HCT116 (cell line): ENCODE data around the gene TERF2IP. TPM values are rescaled to one million over a fixed set of nuclear protein-coding genes. Genes with fewer than 3 reads are reported as not detected.

Experiments
- ATAC-seq: fragments of 200-7000 bp; cut with Tn5 transposase; 2 replicates; pipeline ENCODE4 v1.9.1; 2020; ENCODE audit warnings: mild to moderate bottlenecking, moderate library complexity
- BruUV-seq: library from RNA; stranded (reverse); fragments of 400-500 nt; replicated peaks from 2 replicates; lab custom pipeline; 2021; lab: Mats Ljungman, UMichigan
- CTCF ChIA-PET: fragments of 300-600 bp; sonication (Branson Sonifier 250); formaldehyde crosslinking; loops from one replicate; lab custom pipeline; 2021; ENCODE audit warnings: antibody characterized with exemption; lab: Charles Lee
- POLR2A ChIA-PET: fragments of 300-600, 350-600 bp; sonication (Branson Sonifier 250); formaldehyde crosslinking; loops from one replicate; lab custom pipeline; 2021; ENCODE audit warnings: antibody characterized with exemption; lab: Charles Lee
- RAD21 ChIA-PET, 2 experiments: fragments of 300-600 bp; sonication (Branson Sonifier 250); formaldehyde crosslinking; loops; one replicate each; lab custom pipeline; 2023; ENCODE audit warnings: low total read pairs in 2 of 2; ENCODE audit not compliant: uncharacterized antibody in 2 of 2, unreplicated experiment in 2 of 2, low non-redundant PET in 1 of 2; lab: Charles Lee
- DNase-seq: peaks from one replicate; pipeline ENCODE4 v3.0.0-alpha.2; 2010; ENCODE audit warnings: low read depth, low spot score
- H2AFZ ChIP-seq: fragments of 200-600 bp; shearing (Covaris generic), sonication (generic); 2 replicates; pipeline ENCODE4 v1.6.1; 2017; ENCODE audit warnings: low read depth, mixed run types, mixed read lengths, antibody characterized with exemption, low read length; ENCODE audit not compliant: poor library complexity, severe bottlenecking
- H3K27ac ChIP-seq: 2 replicates; pipeline ENCODE4 v1.5.1; 2012; ENCODE audit warnings: low read depth, low read length
- H3K27me3 ChIP-seq: fragments of 200-600 bp; sonication (generic); 2 replicates; pipeline ENCODE4 v1.6.1; 2016; ENCODE audit warnings: mixed run types, low read length, mixed read lengths; ENCODE audit not compliant: insufficient read depth
- H3K36me3 ChIP-seq, 2 experiments: fragments of 200-500 bp in 1 of 2; fragments of 200-600 bp in 1 of 2; sonication (Bioruptor generic) in 1 of 2; sonication (generic) in 1 of 2; 2 replicates each; pipeline versions ENCODE4 v1.5.1 to v1.6.1; 2014 to 2016; ENCODE audit warnings: low read length in 2 of 2, inconsistent platforms in 1 of 2, mixed read lengths in 1 of 2, mixed run types in 1 of 2; ENCODE audit not compliant: insufficient read depth in 2 of 2, control insufficient read depth in 1 of 2
- H3K4me1 ChIP-seq, 2 experiments: fragments of 200-600 bp in 1 of 2; sonication (generic) in 1 of 2; 2 replicates each; pipeline versions ENCODE4 v1.5.1 to v1.6.1; 2012 to 2017; ENCODE audit warnings: low read length in 2 of 2, inconsistent platforms in 1 of 2, mild to moderate bottlenecking in 1 of 2, mixed read lengths in 1 of 2, mixed run types in 1 of 2, moderate library complexity in 1 of 2; ENCODE audit not compliant: insufficient read depth in 2 of 2, control insufficient read depth in 1 of 2
- H3K4me2 ChIP-seq: fragments of 200-600 bp; sonication (generic); 2 replicates; pipeline ENCODE4 v1.6.1; 2017; ENCODE audit warnings: mixed run types, low read length, mixed read lengths
- H3K4me3 ChIP-seq, 2 experiments: fragments of 200-600 bp in 1 of 2; sonication (generic) in 1 of 2; replicated peaks in 1 of 2; 2 replicates each; pipeline ENCODE4 v1.5.1; 2011 to 2016; ENCODE audit warnings: low read length in 2 of 2, control low read depth in 1 of 2, low read depth in 1 of 2, mild to moderate bottlenecking in 1 of 2, mixed read lengths in 1 of 2, mixed run types in 1 of 2
- H3K79me2 ChIP-seq: fragments of 200-600 bp; sonication (generic); 2 replicates; pipeline ENCODE4 v1.6.1; 2017; ENCODE audit warnings: mild to moderate bottlenecking, mixed run types, low read length, moderate library complexity, mixed read lengths; ENCODE audit not compliant: insufficient read depth
- H3K9ac ChIP-seq: fragments of 200-600 bp; sonication (generic); 2 replicates; pipeline ENCODE4 v1.6.1; 2016; ENCODE audit warnings: low read length, mixed read lengths
- H3K9me2 ChIP-seq: fragments of 200-600 bp; sonication (generic), shearing (Covaris generic); 2 replicates; pipeline ENCODE4 v1.6.1; 2017; ENCODE audit warnings: mixed run types, mild to moderate bottlenecking, moderate library complexity; ENCODE audit not compliant: insufficient read depth
- H3K9me3 ChIP-seq, 2 experiments: fragments of 200-500 bp in 1 of 2; fragments of 200-600 bp in 1 of 2; sonication (Bioruptor generic) in 1 of 2; sonication (generic) in 1 of 2; 2 replicates each; pipeline ENCODE4 v1.6.1; 2014 to 2017; ENCODE audit warnings: low read length in 2 of 2, mixed read lengths in 2 of 2, inconsistent platforms in 1 of 2, low read depth in 1 of 2, mild to moderate bottlenecking in 1 of 2, mixed run types in 1 of 2, moderate library complexity in 1 of 2; ENCODE audit not compliant: control insufficient read depth in 1 of 2, insufficient read depth in 1 of 2
- H4K20me1 ChIP-seq: fragments of 200-600 bp; sonication (generic), shearing (Covaris generic); 2 replicates; pipeline ENCODE4 v1.6.1; 2017; ENCODE audit warnings: mixed run types, mild to moderate bottlenecking, moderate library complexity; ENCODE audit not compliant: insufficient read depth
- CBX3 ChIP-seq: IDR thresholded peaks from 2 replicates; pipeline ENCODE4 v1.6.1; 2012; ENCODE audit warnings: low read depth
- EGR1 ChIP-seq: IDR thresholded peaks from 2 replicates; pipeline ENCODE4 v1.6.1; 2012; ENCODE audit warnings: low read depth
- ELF1 ChIP-seq: IDR thresholded peaks from 2 replicates; pipeline ENCODE4 v1.6.1; 2012; ENCODE audit warnings: low read depth, borderline replicate concordance
- EZH2 ChIP-seq: fragments of 200-600 bp; sonication (generic); IDR thresholded peaks from 2 replicates; pipeline ENCODE4 v1.6.1; 2017; ENCODE audit warnings: antibody characterized with exemption, mixed run types
- FOSL1 ChIP-seq: IDR thresholded peaks from 2 replicates; pipeline ENCODE4 v1.6.1; 2012; ENCODE audit warnings: low read depth
- JUND ChIP-seq: IDR thresholded peaks from 2 replicates; pipeline ENCODE4 v1.6.1; 2012
- SIN3A ChIP-seq: IDR thresholded peaks from 2 replicates; pipeline ENCODE4 v1.6.1; 2012; ENCODE audit warnings: low read depth
- SP1 ChIP-seq: IDR thresholded peaks from 2 replicates; pipeline ENCODE4 v1.6.1; 2012; ENCODE audit warnings: low read depth
- TCF7L2 ChIP-seq: IDR thresholded peaks from 2 replicates; pipeline ENCODE4 v1.7.0; 2011; ENCODE audit warnings: borderline replicate concordance, inconsistent platforms; ENCODE audit not compliant: insufficient read depth, insufficient read length; ENCODE audit errors: extremely low read depth
- YY1 ChIP-seq: IDR thresholded peaks from 2 replicates; pipeline ENCODE4 v1.6.1; 2011; ENCODE audit warnings: low read length, low read depth, moderate library complexity, mild to moderate bottlenecking; ENCODE audit not compliant: insufficient replicate concordance; ENCODE audit errors: extremely low read depth
- intact Hi-C: fragments of 100-400 bp; cut with micrococcal nuclease; formaldehyde crosslinking; loops from 2 replicates; pipeline ENCODE4 v1.10.0; 2022
- total RNA-seq: library from RNA; stranded (reverse); gene quantifications from one replicate; pipeline ENCODE4 v1.2.1, GENCODE V29; 2021; ENCODE audit not compliant: unreplicated experiment
- TF ChIP-seq, protein P1 (sequence below): IDR thresholded peaks from 2 replicates; pipeline ENCODE4 v1.6.1; 2012
- TF ChIP-seq, protein P2 (sequence below): IDR thresholded peaks from 2 replicates; pipeline ENCODE4 v1.6.1; 2011; ENCODE audit warnings: mild to moderate bottlenecking, low read length, moderate library complexity; ENCODE audit not compliant: insufficient replicate concordance; ENCODE audit errors: extremely low read depth
- TF ChIP-seq, protein P3 (sequence below): IDR thresholded peaks from 2 replicates; pipeline ENCODE4 v1.6.1; 2012

Gene TERF2IP
- total RNA-seq, 1 experiment from 2014 or later: 36.4 TPM

DNA sequence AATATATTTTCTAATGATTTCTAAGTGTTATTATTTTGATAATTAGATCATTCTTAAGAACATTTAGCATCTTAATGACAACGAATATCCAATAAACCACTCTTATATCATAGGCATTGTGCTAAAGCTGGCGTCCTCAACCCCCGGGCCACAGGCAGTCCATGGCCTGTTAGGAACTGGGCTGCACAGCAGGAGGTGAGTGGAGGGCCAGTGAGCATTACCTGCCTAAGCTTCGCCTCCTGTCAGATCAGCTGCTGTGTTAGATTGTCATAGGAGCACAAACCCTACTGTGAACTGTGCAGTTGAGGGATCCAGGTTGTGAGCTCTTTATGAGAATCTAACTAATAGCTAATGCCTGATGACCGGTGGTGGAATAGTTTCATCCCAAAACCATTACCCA, 50.0 kb downstream of the TERF2IP start:
- no peak overlapping the region for H3K4me3 ChIP-seq
- ChIA-PET CTCF (no interaction called here), POLR2A (no interaction called here)

DNA sequence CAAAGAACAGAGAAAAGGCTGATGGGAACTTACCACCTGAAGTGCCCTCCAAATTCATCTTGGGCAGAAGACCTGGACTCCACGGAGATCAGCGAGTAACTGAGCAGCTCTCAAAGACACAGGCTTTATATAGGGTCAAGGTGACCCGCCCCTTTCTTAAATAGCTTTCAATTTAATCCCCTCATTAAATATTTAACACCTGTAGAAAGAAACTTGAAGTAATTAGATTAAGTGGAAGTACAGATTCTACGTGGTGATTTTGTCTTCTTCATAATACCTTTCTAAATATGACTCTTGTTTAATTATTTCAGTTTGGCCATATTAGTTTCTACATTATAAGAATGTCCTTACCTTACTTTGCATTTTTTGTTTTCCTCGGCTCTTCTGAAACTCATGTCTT, 53.8 kb downstream of the TERF2IP start, which contains the start of gene DUXB:
Gene DUXB, minus strand, starts transcription at position 101 of the 400 bp plus-strand sequence. Its CDS starts 43 bp downstream, at position 58.
- BruUV-seq: no TSS peak

More for the DNA sequence above, 50.0 kb downstream of the TERF2IP start:
- H4K20me1 ChIP-seq: no peaks in the 10 kb centered on the region
- ATAC-seq (no peak), DNase-seq (no peak)
- H3K27me3 ChIP-seq: no peaks in the 10 kb centered on the region
- H3K4me1 ChIP-seq: no peaks in the 10 kb centered on the region
- RAD21 ChIA-PET: no interaction called here
- no peak overlapping the region for H3K9ac ChIP-seq
- intact Hi-C loops: no loop called here
- no peaks in the 10 kb centered on the region for H3K79me2 ChIP-seq
- H3K36me3 ChIP-seq: no peaks in the 10 kb centered on the region
- no peak overlapping the region for H2AFZ ChIP-seq
- no peaks in the 10 kb centered on the region for H3K9me2 ChIP-seq
- no TSS peak for BruUV-seq
- no peak overlapping the region for H3K27ac ChIP-seq
- no peak overlapping the region for H3K4me2 ChIP-seq
- no peak for TF ChIP-seq EZH2
- TF ChIP-seq YY1: no peak
- TF ChIP-seq, protein P1, sequence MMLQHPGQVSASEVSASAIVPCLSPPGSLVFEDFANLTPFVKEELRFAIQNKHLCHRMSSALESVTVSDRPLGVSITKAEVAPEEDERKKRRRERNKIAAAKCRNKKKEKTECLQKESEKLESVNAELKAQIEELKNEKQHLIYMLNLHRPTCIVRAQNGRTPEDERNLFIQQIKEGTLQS: no peak
- no peak for TF ChIP-seq SP1
- no peak for TF ChIP-seq CBX3
- no peak for TF ChIP-seq ELF1
- no peak for TF ChIP-seq JUND
- no peak for TF ChIP-seq SIN3A
- TF ChIP-seq EGR1: no peak
- H3K9me3 ChIP-seq: no peaks in the 10 kb centered on the region

More for the DNA sequence above, 53.8 kb downstream of the TERF2IP start, which contains the start of gene DUXB:
- no peaks in the 10 kb centered on the region for H3K9me2 ChIP-seq
- H3K4me3 ChIP-seq: no peak within 1 kb of the TSS
- no peak for DNase-seq
- H3K9me3 ChIP-seq: no peaks in the 10 kb centered on the region
- ATAC-seq: no peak
- no peaks in the 10 kb centered on the region for H3K36me3 ChIP-seq
- POLR2A ChIA-PET: no interaction called here
- H3K27me3 ChIP-seq: peaks cover 4% of the 10 kb centered on the region; the same call in 1 of the 2 replicates
- TF ChIP-seq, protein P1: no peak
- TF ChIP-seq SP1 (no peak), TCF7L2 (no peak), FOSL1 (no peak), CBX3 (no peak), ELF1 (no peak)
- TF ChIP-seq, protein P2, sequence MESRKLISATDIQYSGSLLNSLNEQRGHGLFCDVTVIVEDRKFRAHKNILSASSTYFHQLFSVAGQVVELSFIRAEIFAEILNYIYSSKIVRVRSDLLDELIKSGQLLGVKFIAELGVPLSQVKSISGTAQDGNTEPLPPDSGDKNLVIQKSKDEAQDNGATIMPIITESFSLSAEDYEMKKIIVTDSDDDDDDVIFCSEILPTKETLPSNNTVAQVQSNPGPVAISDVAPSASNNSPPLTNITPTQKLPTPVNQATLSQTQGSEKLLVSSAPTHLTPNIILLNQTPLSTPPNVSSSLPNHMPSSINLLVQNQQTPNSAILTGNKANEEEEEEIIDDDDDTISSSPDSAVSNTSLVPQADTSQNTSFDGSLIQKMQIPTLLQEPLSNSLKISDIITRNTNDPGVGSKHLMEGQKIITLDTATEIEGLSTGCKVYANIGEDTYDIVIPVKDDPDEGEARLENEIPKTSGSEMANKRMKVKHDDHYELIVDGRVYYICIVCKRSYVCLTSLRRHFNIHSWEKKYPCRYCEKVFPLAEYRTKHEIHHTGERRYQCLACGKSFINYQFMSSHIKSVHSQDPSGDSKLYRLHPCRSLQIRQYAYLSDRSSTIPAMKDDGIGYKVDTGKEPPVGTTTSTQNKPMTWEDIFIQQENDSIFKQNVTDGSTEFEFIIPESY: no peak
- TF ChIP-seq, protein P3, sequence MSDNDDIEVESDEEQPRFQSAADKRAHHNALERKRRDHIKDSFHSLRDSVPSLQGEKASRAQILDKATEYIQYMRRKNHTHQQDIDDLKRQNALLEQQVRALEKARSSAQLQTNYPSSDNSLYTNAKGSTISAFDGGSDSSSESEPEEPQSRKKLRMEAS: no peak
- no peak within 1 kb of the TSS for H3K4me2 ChIP-seq
- no peaks in the 10 kb centered on the region for H4K20me1 ChIP-seq
- H3K4me1 ChIP-seq: no peaks in the 10 kb centered on the region
- CTCF ChIA-PET: no interaction called here
- no peak within 1 kb of the TSS for H3K9ac ChIP-seq
- RAD21 ChIA-PET: no interaction called here
- no peak within 1 kb of the TSS for H2AFZ ChIP-seq
- H3K27ac ChIP-seq: no peak within 1 kb of the TSS
- intact Hi-C loops: no loop called here
- no peaks in the 10 kb centered on the region for H3K79me2 ChIP-seq
